Measurements from ENCODE around the gene GPSM1. TPM values are rescaled to one million over a fixed set of nuclear protein-coding genes. Genes with fewer than 3 reads are reported as not detected.
A peak's percentile ranks its signal among the peaks of the same experiment; 100 is the strongest.

The GPSM1 gene
- polyA plus RNA-seq, 1 of the 3 experiments (the other 2 are of a cell fraction), result 26.7 TPM

GRCh38 chr9:136347472-136348256, 20.3 kb downstream of the GPSM1 start:
- Histone ChIP-seq H3K79me2 (ENCODE audit: insufficient read depth) (no peaks in the 10 kb centered on the region), H3K36me3 (replicated peaks in 1 of 2; ENCODE audit: control insufficient read depth in 1 of 2, insufficient read depth in 2 of 2, low read length in 1 of 2) (peaks cover 0 to 10% of the 10 kb centered on the region in 2 experiments), H3K27me3 (ENCODE audit: insufficient read depth) (no peaks in the 10 kb centered on the region), H3K4me2 (no peak overlapping the region), H3K9me2 (no peaks in the 10 kb centered on the region), H3K9ac (no peak overlapping the region), H3K4me1 (ENCODE audit: control insufficient read depth in 1 of 2, insufficient read depth in 2 of 2, low read depth in 1 of 2, low read length in 1 of 2) (peaks cover 0 to 66% of the 10 kb centered on the region in 2 experiments; a peak in 1 of 4 replicates), H3K27ac (ENCODE audit: low read depth in 2 of 2, low read length in 1 of 2) (peak overlapping the region in 1 of 2 experiments; percentile 12; a peak in 2 of 4 replicates), H3K4me3 (ENCODE audit: low read depth in 2 of 2, low read length in 1 of 2) (no peak overlapping the region), H3F3A (replicated peaks; ENCODE audit: insufficient read depth) (no peaks in the 10 kb centered on the region), H3K9me3 (no peaks in the 10 kb centered on the region), H2AFZ (ENCODE audit: low read depth) (no peak overlapping the region), H4K20me1 (ENCODE audit: insufficient read depth) (no peaks in the 10 kb centered on the region)
- TF ChIP-seq EP300 (IDR thresholded peaks at IDR 0.05; ENCODE audit: borderline replicate concordance in 1 of 2, low read depth in 1 of 2, low read length in 1 of 2) (no peak), SIN3A (IDR thresholded peaks at IDR 0.05; ENCODE audit: borderline replicate concordance, low read depth, low read length) (no peak), TEAD4 (IDR thresholded peaks at IDR 0.05; ENCODE audit: borderline replicate concordance, insufficient read depth) (no peak), CTCF (IDR thresholded peaks at IDR 0.05) (no peak)
- CTCF ChIA-PET, result interaction anchor here (1.2 to 3.2 kb wide), 6 partner anchors 9 to 35 kb away, joined by 3 to 25 read pairs (median 8); partner anchors contain the start of genes DNLZ and GPSM1
- POLR2A ChIA-PET, result no interaction called here
- DNase-seq, result peak; percentile 66
- WGBS (ENCODE audit: low lambda C conversion rate), result 70% methylated on average over 16 of the region's 34 CpGs

GRCh38 chr9:136348691-136349090, 21.4 kb downstream of the GPSM1 start:
- no peaks in the 10 kb centered on the region for H3K9me3 ChIP-seq
- H3K27ac ChIP-seq (ENCODE audit: low read depth in 2 of 2, low read length in 1 of 2), result peak overlapping the region in 1 of 2 experiments; percentile 50; a peak in 1 of 4 replicates
- TF ChIP-seq GABPA (IDR thresholded peaks at IDR 0.05; ENCODE audit: low read depth), result no peak
- no peak for TF ChIP-seq FOSL2 (IDR thresholded peaks at IDR 0.05; ENCODE audit: borderline replicate concordance, low read depth)
- TF ChIP-seq RFX5 (IDR thresholded peaks at IDR 0.05; ENCODE audit: low read length), result no peak
- TF ChIP-seq TCF12 (IDR thresholded peaks at IDR 0.05), result no peak
- TF ChIP-seq, protein P1, sequence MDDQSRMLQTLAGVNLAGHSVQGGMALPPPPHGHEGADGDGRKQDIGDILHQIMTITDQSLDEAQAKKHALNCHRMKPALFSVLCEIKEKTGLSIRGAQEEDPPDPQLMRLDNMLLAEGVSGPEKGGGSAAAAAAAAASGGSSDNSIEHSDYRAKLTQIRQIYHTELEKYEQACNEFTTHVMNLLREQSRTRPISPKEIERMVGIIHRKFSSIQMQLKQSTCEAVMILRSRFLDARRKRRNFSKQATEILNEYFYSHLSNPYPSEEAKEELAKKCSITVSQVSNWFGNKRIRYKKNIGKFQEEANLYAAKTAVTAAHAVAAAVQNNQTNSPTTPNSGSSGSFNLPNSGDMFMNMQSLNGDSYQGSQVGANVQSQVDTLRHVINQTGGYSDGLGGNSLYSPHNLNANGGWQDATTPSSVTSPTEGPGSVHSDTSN (IDR thresholded peaks at IDR 0.05), result no peak
- TF ChIP-seq ELF1 (IDR thresholded peaks at IDR 0.05), result no peak
- no peak; the same call in 1 of the 2 replicates for TF ChIP-seq POLR2AphosphoS5 (IDR thresholded peaks at IDR 0.05; ENCODE audit: low read depth, low read length)
- TF ChIP-seq, protein P2, sequence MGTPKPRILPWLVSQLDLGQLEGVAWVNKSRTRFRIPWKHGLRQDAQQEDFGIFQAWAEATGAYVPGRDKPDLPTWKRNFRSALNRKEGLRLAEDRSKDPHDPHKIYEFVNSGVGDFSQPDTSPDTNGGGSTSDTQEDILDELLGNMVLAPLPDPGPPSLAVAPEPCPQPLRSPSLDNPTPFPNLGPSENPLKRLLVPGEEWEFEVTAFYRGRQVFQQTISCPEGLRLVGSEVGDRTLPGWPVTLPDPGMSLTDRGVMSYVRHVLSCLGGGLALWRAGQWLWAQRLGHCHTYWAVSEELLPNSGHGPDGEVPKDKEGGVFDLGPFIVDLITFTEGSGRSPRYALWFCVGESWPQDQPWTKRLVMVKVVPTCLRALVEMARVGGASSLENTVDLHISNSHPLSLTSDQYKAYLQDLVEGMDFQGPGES (IDR thresholded peaks at IDR 0.05; ENCODE audit: low read depth, low read length), result no peak
- TF ChIP-seq MEF2A (IDR thresholded peaks at IDR 0.05; ENCODE audit: borderline replicate concordance, low read depth), result no peak
- TF ChIP-seq RCOR1 (IDR thresholded peaks at IDR 0.05; ENCODE audit: low read length), result no peak
- no peak for TF ChIP-seq NRF1 (IDR thresholded peaks at IDR 0.05; ENCODE audit: low read depth, low read length)
- TF ChIP-seq YY1 (IDR thresholded peaks at IDR 0.05; ENCODE audit: low read depth), result no peak
- no peak for TF ChIP-seq MXI1 (IDR thresholded peaks at IDR 0.05; ENCODE audit: low read depth, low read length)
- TF ChIP-seq FOXJ3 (CRISPR knock-in tag; IDR thresholded peaks at IDR 0.05), result no peak
- no peak for TF ChIP-seq GATA2 (CRISPR knock-in tag; IDR thresholded peaks at IDR 0.05)
- no peak for TF ChIP-seq USF2 (IDR thresholded peaks at IDR 0.05; ENCODE audit: borderline replicate concordance, low read depth, low read length)
- TF ChIP-seq USF1 (IDR thresholded peaks at IDR 0.05; ENCODE audit: borderline replicate concordance, low read depth), result no peak
- H3K36me3 ChIP-seq (replicated peaks in 1 of 2; ENCODE audit: control insufficient read depth in 1 of 2, insufficient read depth in 2 of 2, low read length in 1 of 2), result peaks cover 0 to 1% of the 10 kb centered on the region in 2 experiments
- H3K27me3 ChIP-seq (ENCODE audit: insufficient read depth), result no peaks in the 10 kb centered on the region
- H3K4me3 ChIP-seq (ENCODE audit: low read depth in 2 of 2, low read length in 1 of 2), result no peak overlapping the region
- H3K9ac ChIP-seq, result no peak overlapping the region
- POLR2A ChIA-PET, result interaction anchor here (0.9 kb wide), 1 partner anchor 23 kb away, joined by 3 read pairs; no protein-coding TSS in a partner anchor
- DNase-seq, result peak; percentile 55
- no peaks in the 10 kb centered on the region for H4K20me1 ChIP-seq (ENCODE audit: insufficient read depth)
- 89% methylated on average over 4 of the region's 14 CpGs for WGBS (ENCODE audit: low lambda C conversion rate)
- CTCF ChIA-PET, result interaction anchor here (1.2 to 2.1 kb wide), 2 partner anchors 15 to 36 kb away, joined by 6 to 9 read pairs; partner anchors contain the start of gene DNLZ
- H3K9me2 ChIP-seq, result no peaks in the 10 kb centered on the region
- no peak overlapping the region for H2AFZ ChIP-seq (ENCODE audit: low read depth)
- H3K4me2 ChIP-seq, result no peak overlapping the region
- H3F3A ChIP-seq (replicated peaks; ENCODE audit: insufficient read depth), result no peaks in the 10 kb centered on the region
- H3K4me1 ChIP-seq (ENCODE audit: control insufficient read depth in 1 of 2, insufficient read depth in 2 of 2, low read depth in 1 of 2, low read length in 1 of 2), result peaks cover 0 to 71% of the 10 kb centered on the region in 2 experiments; a peak in 1 of 4 replicates
- H3K79me2 ChIP-seq (ENCODE audit: insufficient read depth), result no peaks in the 10 kb centered on the region

Data from SK-N-SH (cell line).